ENCODE measurements around the gene C1orf198. TPM values are rescaled to one million over a fixed set of nuclear protein-coding genes. Genes with fewer than 3 reads are reported as not detected.

The C1orf198 gene
- total RNA-seq, 1 experiment from 2014 or later: 22.9 TPM

DNA sequence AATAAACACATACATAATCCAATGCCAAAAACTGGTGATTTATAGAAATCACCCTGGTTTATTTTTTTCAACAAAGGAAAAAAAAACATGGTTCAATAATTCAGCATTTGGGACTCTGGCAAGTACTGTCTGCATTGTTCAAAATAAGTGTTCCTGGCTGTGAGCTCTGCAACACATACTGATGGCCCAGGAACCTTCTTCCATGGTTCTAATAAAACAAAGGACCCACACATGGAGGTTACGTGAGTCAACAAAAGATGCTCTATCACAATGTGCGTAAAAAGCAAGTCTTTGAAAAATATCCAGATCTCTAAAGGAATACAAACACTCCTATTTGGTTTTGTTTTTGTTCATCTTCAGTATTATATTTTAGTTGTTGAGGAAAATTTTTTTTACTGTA is 37.9 kb upstream of the C1orf198 start:
- Histone ChIP-seq H3K4me2 (ENCODE audit: low read length) (no peak overlapping the region), H3K9ac (ENCODE audit: low read length) (no peak overlapping the region), H3K27me3 (ENCODE audit: insufficient read depth, low read length) (no peaks in the 10 kb centered on the region), H2AFZ (ENCODE audit: low read depth, low read length, poor library complexity, severe bottlenecking) (no peak overlapping the region), H3K9me2 (ENCODE audit: insufficient read depth) (no peaks in the 10 kb centered on the region), H3K4me3 (replicated peaks in 1 of 2; ENCODE audit: low read depth in 1 of 2, low read length in 2 of 2) (no peak overlapping the region), H4K20me1 (ENCODE audit: insufficient read depth) (no peaks in the 10 kb centered on the region), H3K9me3 (ENCODE audit: control insufficient read depth in 1 of 2, insufficient read depth in 1 of 2, low read depth in 1 of 2, low read length in 2 of 2) (no peaks in the 10 kb centered on the region), H3K36me3 (ENCODE audit: control insufficient read depth in 1 of 2, insufficient read depth in 2 of 2, low read length in 2 of 2) (no peaks in the 10 kb centered on the region; a peak in 1 of 4 replicates), H3K4me1 (ENCODE audit: control insufficient read depth in 1 of 2, insufficient read depth in 2 of 2, low read length in 2 of 2) (no peaks in the 10 kb centered on the region), H3K27ac (ENCODE audit: low read depth, low read length) (no peak overlapping the region), H3K79me2 (ENCODE audit: insufficient read depth, low read length) (no peaks in the 10 kb centered on the region)
- TF ChIP-seq, protein P1, sequence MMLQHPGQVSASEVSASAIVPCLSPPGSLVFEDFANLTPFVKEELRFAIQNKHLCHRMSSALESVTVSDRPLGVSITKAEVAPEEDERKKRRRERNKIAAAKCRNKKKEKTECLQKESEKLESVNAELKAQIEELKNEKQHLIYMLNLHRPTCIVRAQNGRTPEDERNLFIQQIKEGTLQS (IDR thresholded peaks at IDR 0.05): no peak
- TF ChIP-seq EZH2 (IDR thresholded peaks at IDR 0.05) (no peak), EZH2phosphoT487 (IDR thresholded peaks at IDR 0.05; ENCODE audit: borderline replicate concordance) (no peak), ZFX (IDR thresholded peaks at IDR 0.05) (no peak), SP1 (IDR thresholded peaks at IDR 0.05; ENCODE audit: low read depth) (no peak), SIN3A (IDR thresholded peaks at IDR 0.05; ENCODE audit: low read depth) (no peak), SRF (IDR thresholded peaks at IDR 0.05; ENCODE audit: low read depth) (no peak)
- TF ChIP-seq, protein P2, sequence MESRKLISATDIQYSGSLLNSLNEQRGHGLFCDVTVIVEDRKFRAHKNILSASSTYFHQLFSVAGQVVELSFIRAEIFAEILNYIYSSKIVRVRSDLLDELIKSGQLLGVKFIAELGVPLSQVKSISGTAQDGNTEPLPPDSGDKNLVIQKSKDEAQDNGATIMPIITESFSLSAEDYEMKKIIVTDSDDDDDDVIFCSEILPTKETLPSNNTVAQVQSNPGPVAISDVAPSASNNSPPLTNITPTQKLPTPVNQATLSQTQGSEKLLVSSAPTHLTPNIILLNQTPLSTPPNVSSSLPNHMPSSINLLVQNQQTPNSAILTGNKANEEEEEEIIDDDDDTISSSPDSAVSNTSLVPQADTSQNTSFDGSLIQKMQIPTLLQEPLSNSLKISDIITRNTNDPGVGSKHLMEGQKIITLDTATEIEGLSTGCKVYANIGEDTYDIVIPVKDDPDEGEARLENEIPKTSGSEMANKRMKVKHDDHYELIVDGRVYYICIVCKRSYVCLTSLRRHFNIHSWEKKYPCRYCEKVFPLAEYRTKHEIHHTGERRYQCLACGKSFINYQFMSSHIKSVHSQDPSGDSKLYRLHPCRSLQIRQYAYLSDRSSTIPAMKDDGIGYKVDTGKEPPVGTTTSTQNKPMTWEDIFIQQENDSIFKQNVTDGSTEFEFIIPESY (IDR thresholded peaks at IDR 0.05; ENCODE audit: extremely low read depth, insufficient replicate concordance, low read length): no peak
- RAD21 ChIA-PET (ENCODE audit: low non-redundant PET in 1 of 2, low total read pairs in 2 of 2, uncharacterized antibody in 2 of 2, unreplicated experiment in 2 of 2): no interaction called here
- POLR2A ChIA-PET: no interaction called here
- no TSS peak for BruUV-seq (replicated peaks)
- ATAC-seq (no peak), DNase-seq (ENCODE audit: low read depth, low spot score) (no peak)
- intact Hi-C loops (cut with micrococcal nuclease): no loop called here
- CTCF ChIA-PET: no interaction called here

- RAD21 ChIA-PET (ENCODE audit: low non-redundant PET in 1 of 2, low total read pairs in 2 of 2, uncharacterized antibody in 2 of 2, unreplicated experiment in 2 of 2): no interaction called here
- TF ChIP-seq JUND (IDR thresholded peaks at IDR 0.05) (no peak), EZH2 (IDR thresholded peaks at IDR 0.05) (no peak), ZFX (IDR thresholded peaks at IDR 0.05) (no peak)
- no peak overlapping the region for H3K4me2 ChIP-seq (ENCODE audit: low read length)
- H3K4me1 ChIP-seq (ENCODE audit: control insufficient read depth in 1 of 2, insufficient read depth in 2 of 2, low read length in 2 of 2): no peaks in the 10 kb centered on the region
- intact Hi-C loops (cut with micrococcal nuclease): no loop called here
- BruUV-seq (replicated peaks): no TSS peak
- CTCF ChIA-PET: no interaction called here
- no peaks in the 10 kb centered on the region for H3K9me3 ChIP-seq (ENCODE audit: control insufficient read depth in 1 of 2, insufficient read depth in 1 of 2, low read depth in 1 of 2, low read length in 2 of 2)
- H3K9ac ChIP-seq (ENCODE audit: low read length): no peak overlapping the region
- POLR2A ChIA-PET: no interaction called here
- no peak overlapping the region for H3K4me3 ChIP-seq (replicated peaks in 1 of 2; ENCODE audit: low read depth in 1 of 2, low read length in 2 of 2)
- H3K27ac ChIP-seq (ENCODE audit: low read depth, low read length): no peak overlapping the region
- H2AFZ ChIP-seq (ENCODE audit: low read depth, low read length, poor library complexity, severe bottlenecking): no peak overlapping the region
- ATAC-seq: no peak
- no peaks in the 10 kb centered on the region for H3K9me2 ChIP-seq (ENCODE audit: insufficient read depth)
- H3K79me2 ChIP-seq (ENCODE audit: insufficient read depth, low read length): no peaks in the 10 kb centered on the region
- H3K27me3 ChIP-seq (ENCODE audit: insufficient read depth, low read length): no peaks in the 10 kb centered on the region
- H4K20me1 ChIP-seq (ENCODE audit: insufficient read depth): no peaks in the 10 kb centered on the region
- DNase-seq (ENCODE audit: low read depth, low spot score): no peak
- H3K36me3 ChIP-seq (ENCODE audit: control insufficient read depth in 1 of 2, insufficient read depth in 2 of 2, low read length in 2 of 2): no peaks in the 10 kb centered on the region; a peak in 1 of 4 replicates
Measured at GRCh38 chr1:230905733-230906132, 37.4 kb upstream of the C1orf198 start.

All from HCT116 (cell line).